K562 (cell line): Measurements from ENCODE around the gene EEF2.

Experiments
- EP400 ChIP-seq: fragments of 450-650 bp; IDR thresholded peaks from 2 replicates; pipeline ENCODE4 v1.6.1; 2017; ENCODE audit warnings: antibody characterized with exemption, mild to moderate bottlenecking, moderate library complexity
- EZH2 ChIP-seq: IDR thresholded peaks from 2 replicates; pipeline ENCODE4 v1.6.1; 2012; ENCODE audit warnings: low read depth, mild to moderate bottlenecking, inconsistent platforms, low read length, borderline replicate concordance
- HDAC3 ChIP-seq: fragments of 450-650 bp; IDR thresholded peaks from 2 replicates; pipeline ENCODE4 v1.6.1; 2018; ENCODE audit warnings: borderline replicate concordance, mild to moderate bottlenecking, moderate library complexity; ENCODE audit not compliant: partially characterized antibody
- KAT7 ChIP-seq: sonication (generic); formaldehyde crosslinking; IDR thresholded peaks from 2 replicates; pipeline ENCODE4 v1.8.0; 2022; ENCODE audit warnings: missing genetic modification reagents, mild to moderate bottlenecking, borderline replicate concordance
- MBD2 ChIP-seq: sonication (generic); IDR thresholded peaks from 2 replicates; pipeline ENCODE4 v1.6.1; 2016; ENCODE audit warnings: low read depth, borderline replicate concordance
- MTF1 ChIP-seq: fragments of 250-450 bp; sonication (Bioruptor Pico); IDR thresholded peaks from 2 replicates; pipeline ENCODE4 v1.9.0; 2021; ENCODE audit warnings: moderate library complexity, mild to moderate bottlenecking, inconsistent platforms, borderline replicate concordance
- MXD1 ChIP-seq: fragments of 250-450 bp; sonication (Bioruptor Pico); IDR thresholded peaks from 2 replicates; pipeline ENCODE4 v1.8.0; 2021; ENCODE audit warnings: borderline replicate concordance, mild to moderate bottlenecking, moderate library complexity; ENCODE audit not compliant: poor library complexity, severe bottlenecking
- PHF20 ChIP-seq: fragments of 450-650 bp; IDR thresholded peaks from 2 replicates; pipeline ENCODE4 v1.6.1; 2018; ENCODE audit not compliant: partially characterized antibody
- STAT5B ChIP-seq: fragments of 250-450 bp; sonication (Bioruptor Pico); IDR thresholded peaks from 2 replicates; pipeline ENCODE4 v1.8.0; 2021; ENCODE audit warnings: mild to moderate bottlenecking, inconsistent platforms
- ZNF232 ChIP-seq: sonication (generic); formaldehyde crosslinking; IDR thresholded peaks from 2 replicates; pipeline ENCODE4 v1.8.0; 2022; ENCODE audit warnings: mild to moderate bottlenecking, missing genetic modification reagents
- ZNF445 ChIP-seq: fragments of 250-450 bp; sonication (Bioruptor Pico); IDR thresholded peaks from 2 replicates; pipeline ENCODE4 v1.4.0; 2020; ENCODE audit warnings: low read depth, mild to moderate bottlenecking, moderate library complexity
- TF ChIP-seq, protein P1 (sequence below), 3 experiments: IDR thresholded peaks in 2 of 3; conservative IDR thresholded peaks in 1 of 3; 2 replicates each; pipeline ENCODE4 v1.5.1; 2011 to 2012; ENCODE audit warnings: low read length in 3 of 3, mild to moderate bottlenecking in 3 of 3, control low read depth in 2 of 3, improper control_type of control experiment in 1 of 3, inconsistent platforms in 1 of 3, low read depth in 1 of 3, mixed read lengths in 1 of 3, moderate library complexity in 1 of 3; ENCODE audit not compliant: insufficient read depth in 2 of 3
- TF ChIP-seq, protein P2 (sequence below), 2 experiments: fragments of 450-650 bp; formaldehyde crosslinking in 1 of 2; IDR thresholded peaks; 2 replicates each; pipeline versions ENCODE4 v1.4.0 to v1.6.1; 2014 to 2020; ENCODE audit warnings: mild to moderate bottlenecking in 2 of 2, borderline replicate concordance in 1 of 2, low read depth in 1 of 2
- TF ChIP-seq, protein P3 (sequence below): fragments of 250-450 bp; sonication (Bioruptor Pico); IDR thresholded peaks from 2 replicates; pipeline ENCODE4 v1.9.0; 2021; ENCODE audit warnings: mild to moderate bottlenecking

- TF ChIP-seq, protein P1, sequence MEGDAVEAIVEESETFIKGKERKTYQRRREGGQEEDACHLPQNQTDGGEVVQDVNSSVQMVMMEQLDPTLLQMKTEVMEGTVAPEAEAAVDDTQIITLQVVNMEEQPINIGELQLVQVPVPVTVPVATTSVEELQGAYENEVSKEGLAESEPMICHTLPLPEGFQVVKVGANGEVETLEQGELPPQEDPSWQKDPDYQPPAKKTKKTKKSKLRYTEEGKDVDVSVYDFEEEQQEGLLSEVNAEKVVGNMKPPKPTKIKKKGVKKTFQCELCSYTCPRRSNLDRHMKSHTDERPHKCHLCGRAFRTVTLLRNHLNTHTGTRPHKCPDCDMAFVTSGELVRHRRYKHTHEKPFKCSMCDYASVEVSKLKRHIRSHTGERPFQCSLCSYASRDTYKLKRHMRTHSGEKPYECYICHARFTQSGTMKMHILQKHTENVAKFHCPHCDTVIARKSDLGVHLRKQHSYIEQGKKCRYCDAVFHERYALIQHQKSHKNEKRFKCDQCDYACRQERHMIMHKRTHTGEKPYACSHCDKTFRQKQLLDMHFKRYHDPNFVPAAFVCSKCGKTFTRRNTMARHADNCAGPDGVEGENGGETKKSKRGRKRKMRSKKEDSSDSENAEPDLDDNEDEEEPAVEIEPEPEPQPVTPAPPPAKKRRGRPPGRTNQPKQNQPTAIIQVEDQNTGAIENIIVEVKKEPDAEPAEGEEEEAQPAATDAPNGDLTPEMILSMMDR (IDR thresholded peaks at IDR 0.05 in 2 of 3, conservative IDR thresholded peaks at IDR 0.05 in 1 of 3; ENCODE audit: insufficient read depth in 2 of 3, low read depth in 1 of 3, low read length in 3 of 3) = no peak
- TF ChIP-seq HDAC3 = no peak
- TF ChIP-seq EP400 = no peak
- TF ChIP-seq MTF1 (CRISPR knock-in tag) = no peak
- TF ChIP-seq ZNF445 (CRISPR knock-in tag) = no peak
- TF ChIP-seq STAT5B = no peak
- TF ChIP-seq EZH2 = no peak
- no peak for TF ChIP-seq PHF20
- no peak for TF ChIP-seq MXD1 (CRISPR knock-in tag)
- no peak for TF ChIP-seq KAT7
- TF ChIP-seq, protein P2, sequence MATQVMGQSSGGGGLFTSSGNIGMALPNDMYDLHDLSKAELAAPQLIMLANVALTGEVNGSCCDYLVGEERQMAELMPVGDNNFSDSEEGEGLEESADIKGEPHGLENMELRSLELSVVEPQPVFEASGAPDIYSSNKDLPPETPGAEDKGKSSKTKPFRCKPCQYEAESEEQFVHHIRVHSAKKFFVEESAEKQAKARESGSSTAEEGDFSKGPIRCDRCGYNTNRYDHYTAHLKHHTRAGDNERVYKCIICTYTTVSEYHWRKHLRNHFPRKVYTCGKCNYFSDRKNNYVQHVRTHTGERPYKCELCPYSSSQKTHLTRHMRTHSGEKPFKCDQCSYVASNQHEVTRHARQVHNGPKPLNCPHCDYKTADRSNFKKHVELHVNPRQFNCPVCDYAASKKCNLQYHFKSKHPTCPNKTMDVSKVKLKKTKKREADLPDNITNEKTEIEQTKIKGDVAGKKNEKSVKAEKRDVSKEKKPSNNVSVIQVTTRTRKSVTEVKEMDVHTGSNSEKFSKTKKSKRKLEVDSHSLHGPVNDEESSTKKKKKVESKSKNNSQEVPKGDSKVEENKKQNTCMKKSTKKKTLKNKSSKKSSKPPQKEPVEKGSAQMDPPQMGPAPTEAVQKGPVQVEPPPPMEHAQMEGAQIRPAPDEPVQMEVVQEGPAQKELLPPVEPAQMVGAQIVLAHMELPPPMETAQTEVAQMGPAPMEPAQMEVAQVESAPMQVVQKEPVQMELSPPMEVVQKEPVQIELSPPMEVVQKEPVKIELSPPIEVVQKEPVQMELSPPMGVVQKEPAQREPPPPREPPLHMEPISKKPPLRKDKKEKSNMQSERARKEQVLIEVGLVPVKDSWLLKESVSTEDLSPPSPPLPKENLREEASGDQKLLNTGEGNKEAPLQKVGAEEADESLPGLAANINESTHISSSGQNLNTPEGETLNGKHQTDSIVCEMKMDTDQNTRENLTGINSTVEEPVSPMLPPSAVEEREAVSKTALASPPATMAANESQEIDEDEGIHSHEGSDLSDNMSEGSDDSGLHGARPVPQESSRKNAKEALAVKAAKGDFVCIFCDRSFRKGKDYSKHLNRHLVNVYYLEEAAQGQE (IDR thresholded peaks at IDR 0.05; ENCODE audit: borderline replicate concordance) = no peak
- TF ChIP-seq, protein P2 (CRISPR knock-in tag; IDR thresholded peaks at IDR 0.05; ENCODE audit: low read depth) = no peak
- TF ChIP-seq, protein P3, sequence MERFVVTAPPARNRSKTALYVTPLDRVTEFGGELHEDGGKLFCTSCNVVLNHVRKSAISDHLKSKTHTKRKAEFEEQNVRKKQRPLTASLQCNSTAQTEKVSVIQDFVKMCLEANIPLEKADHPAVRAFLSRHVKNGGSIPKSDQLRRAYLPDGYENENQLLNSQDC = 0 out of 2 replicates have a peak, but pooled peaks have one; percentile 22
- TF ChIP-seq ZNF232 (CRISPR knock-in tag) = no peak
- no peak for TF ChIP-seq MBD2
Observed at GRCh38 chr19:3979289-3979673, 6.0 kb downstream of the EEF2 start.
